ENCODE data around the gene NUAK2.
"Not testable (repeated sequence)": the region's sequence is repeated elsewhere in the genome, so short reads cannot be mapped to it uniquely, and the experiment has no call there.

The NUAK2 gene

DNA sequence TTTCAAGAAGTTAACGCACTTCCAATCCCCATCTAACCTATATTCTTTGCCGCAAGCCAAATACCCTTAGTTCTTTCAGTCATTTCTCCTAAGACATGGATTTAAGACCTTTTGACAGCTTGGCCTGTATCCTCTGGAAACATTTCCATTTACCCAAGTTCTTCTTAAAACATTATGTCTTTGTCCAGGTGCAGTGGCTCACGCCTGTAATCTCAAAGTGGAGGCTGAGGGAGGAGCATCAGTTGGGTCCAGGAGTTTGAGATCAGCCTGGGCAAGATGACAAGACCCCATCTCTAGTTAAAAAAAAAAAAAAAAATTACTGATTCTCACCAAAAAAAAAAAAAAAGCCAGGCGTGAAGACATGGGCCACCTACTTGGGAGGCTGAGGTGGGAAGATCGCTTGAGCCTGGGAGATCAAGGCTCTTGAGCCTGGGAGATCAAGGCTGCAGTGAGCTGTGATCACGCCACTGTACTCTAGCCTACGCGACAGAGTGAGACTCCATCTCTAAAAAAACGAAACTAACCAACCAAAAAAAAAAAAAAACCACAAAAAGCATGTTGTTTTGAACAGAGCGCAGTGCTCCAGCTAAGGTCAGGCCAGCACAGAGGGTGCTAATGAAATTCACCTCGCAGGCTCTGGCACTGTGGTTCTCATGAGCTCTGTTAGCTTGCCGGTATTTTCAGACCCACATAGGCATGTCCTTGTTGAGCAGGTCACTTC is 36.0 kb downstream of the NUAK2 start:
- H3K27me3 Mint-ChIP-seq (ENCODE audit: low read depth) = peaks cover 6% of the 10 kb centered on the region
- H3K4me3 Mint-ChIP-seq = peak overlapping the region; percentile 79
- H3K36me3 Mint-ChIP-seq (ENCODE audit: low read depth) = no peaks in the 10 kb centered on the region
- H3K4me1 Mint-ChIP-seq (ENCODE audit: low read depth) = peaks cover 58% of the 10 kb centered on the region
- H3K27ac Mint-ChIP-seq = peak overlapping the region; percentile 95
- no peaks in the 10 kb centered on the region for H3K9me3 Mint-ChIP-seq

DNA sequence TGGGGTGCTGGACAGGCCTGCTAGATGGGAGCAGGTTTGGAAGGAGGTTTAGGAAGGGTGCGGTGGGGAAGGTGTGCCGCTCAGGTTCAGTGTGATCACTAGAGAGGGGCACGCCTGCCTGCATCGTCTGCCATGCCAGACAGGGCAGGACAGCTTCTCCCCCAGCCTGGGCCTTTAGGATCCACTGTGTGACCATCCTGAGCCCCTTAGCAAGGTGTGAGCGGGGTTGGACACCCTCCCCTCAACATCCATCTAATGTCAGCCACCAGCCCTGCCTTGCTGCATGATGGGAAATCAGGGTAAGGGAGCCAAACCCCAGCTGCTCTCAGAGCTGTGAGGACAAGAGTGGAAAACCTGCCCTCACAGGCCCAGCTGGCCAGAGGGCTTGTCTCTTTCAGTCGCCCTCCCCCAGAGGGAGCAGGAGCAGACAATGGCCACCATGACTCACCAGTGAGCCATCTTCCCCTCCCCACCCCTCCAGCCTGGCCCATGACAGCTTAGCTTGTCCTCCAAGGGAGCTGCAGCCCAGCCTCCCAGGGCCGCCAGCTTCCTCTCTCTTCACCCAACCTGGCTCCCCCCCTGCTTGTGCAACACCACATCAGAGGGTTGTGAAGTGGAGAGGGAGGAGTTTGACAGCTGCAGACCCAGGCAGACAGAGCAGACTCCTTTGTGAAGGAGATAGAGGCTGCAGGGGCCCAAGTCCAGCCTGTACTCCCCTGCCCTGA is 37.0 kb downstream of the NUAK2 start:
- Mint-ChIP-seq H3K27ac (peak overlapping the region; percentile 95), H3K36me3 (ENCODE audit: low read depth) (peaks cover 3% of the 10 kb centered on the region), H3K4me1 (ENCODE audit: low read depth) (peaks cover 65% of the 10 kb centered on the region), H3K27me3 (ENCODE audit: low read depth) (peaks cover 6% of the 10 kb centered on the region), H3K9me3 (no peaks in the 10 kb centered on the region), H3K4me3 (peak overlapping the region; percentile 79)

DNA sequence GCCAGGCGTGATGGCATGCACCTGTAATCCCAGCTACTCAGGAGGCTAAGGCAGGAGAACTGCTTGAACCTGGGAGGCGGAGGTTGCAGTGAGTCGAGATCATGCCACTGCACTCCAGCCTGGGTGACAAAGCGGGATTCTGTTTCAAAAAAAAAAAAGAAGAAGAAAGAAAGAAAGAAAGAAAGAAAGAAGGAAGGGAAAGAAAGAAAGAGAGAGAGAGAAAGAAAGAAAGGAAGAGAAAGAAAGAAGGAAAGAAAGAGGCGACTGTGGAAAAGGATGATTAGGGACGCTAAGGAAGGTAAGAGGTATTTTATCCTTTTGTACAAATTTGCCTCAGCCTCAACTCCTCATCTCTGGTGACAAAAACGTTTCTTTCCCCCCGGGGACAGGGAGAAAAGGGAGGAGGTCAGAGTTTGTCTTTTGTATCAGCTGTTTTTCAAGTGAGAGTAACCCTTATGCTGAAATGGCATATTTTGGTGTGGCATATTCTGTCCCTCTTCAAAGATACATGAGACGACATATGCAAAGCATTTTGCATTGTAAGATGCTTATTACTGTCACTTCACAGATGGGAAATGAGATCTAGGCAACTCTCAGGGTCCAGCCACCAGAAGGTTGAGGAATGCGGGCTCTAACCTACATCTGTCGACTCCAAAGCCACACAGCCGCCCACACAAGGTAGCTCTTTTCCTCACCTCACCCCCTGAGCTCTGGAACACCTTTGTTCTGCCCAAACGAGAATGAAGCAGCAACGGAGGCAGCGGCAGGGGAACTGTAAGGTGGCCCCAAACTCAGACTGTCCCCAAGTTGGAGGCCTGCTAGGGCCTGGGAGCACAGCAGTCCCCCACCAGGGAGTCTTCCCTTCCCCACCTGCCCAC is 38.0 kb downstream of the NUAK2 start:
- peaks cover 8% of the 10 kb centered on the region for H3K27me3 Mint-ChIP-seq (ENCODE audit: low read depth)
- H3K4me1 Mint-ChIP-seq (ENCODE audit: low read depth) = peaks cover 70% of the 10 kb centered on the region
- H3K27ac Mint-ChIP-seq = peak overlapping the region; percentile 46
- H3K4me3 Mint-ChIP-seq = peak overlapping the region; percentile 9
- peaks cover 3% of the 10 kb centered on the region for H3K36me3 Mint-ChIP-seq (ENCODE audit: low read depth)
- H3K9me3 Mint-ChIP-seq = no peaks in the 10 kb centered on the region

DNA sequence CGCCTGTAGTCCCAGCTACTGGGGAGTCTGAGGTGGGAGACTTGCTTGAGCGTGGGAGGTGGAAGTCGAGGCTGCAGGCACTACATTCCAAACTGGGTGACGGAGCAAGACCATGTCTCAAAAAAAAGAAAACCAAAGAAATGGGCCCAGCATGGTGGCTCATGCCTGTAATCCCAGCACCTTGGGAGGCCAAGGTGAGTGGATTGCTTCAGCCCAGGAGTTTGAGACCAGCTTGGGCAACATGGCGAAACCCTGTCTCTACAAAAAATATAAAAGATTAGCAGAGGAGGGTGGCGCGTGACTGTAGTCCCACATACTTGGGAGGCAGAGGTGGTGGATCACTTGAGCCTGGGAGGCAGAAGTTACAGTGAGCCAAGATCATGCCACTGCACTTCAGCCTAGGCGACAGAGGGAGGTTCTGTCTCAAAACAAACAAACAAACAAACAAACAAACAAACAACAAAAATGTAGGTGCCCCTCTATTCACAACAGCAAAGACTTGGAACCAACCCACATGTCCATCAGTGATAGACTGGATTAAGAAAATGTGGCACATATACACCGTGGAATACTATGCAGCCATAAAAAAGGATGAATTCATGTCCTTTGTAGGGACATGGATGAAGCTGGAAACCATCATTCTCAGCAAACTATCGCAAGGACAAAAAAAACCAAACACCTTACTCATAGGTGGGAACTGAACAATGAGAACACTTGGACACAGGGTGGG is 40.7 kb downstream of the NUAK2 start:
- Mint-ChIP-seq H3K4me1 (ENCODE audit: low read depth) (peaks cover 53% of the 10 kb centered on the region), H3K27me3 (ENCODE audit: low read depth) (peaks cover 12% of the 10 kb centered on the region), H3K27ac (peak overlapping the region; percentile 77)
- not testable (repeated sequence) for H3K9me3 Mint-ChIP-seq; H3K4me3 Mint-ChIP-seq; H3K36me3 Mint-ChIP-seq (ENCODE audit: low read depth)

DNA sequence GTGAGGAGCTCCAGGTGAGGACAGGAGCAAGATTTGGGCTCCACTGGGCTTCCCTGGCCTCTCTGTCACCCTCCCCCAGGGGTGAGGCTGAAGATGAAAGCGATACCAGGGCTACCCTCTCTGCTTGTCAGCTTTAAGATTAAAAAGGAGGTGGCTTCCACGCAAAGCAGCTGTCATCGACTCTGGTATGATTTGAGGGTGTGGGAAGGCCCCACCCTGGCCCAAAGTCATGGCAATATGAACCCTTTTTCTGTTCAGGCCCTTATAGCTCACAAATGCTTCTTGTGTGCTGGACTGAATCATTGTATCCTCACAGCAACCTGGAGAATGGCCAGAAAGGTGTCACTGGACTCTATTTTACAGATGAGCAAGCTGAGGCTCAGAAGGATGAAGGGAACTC is 41.6 kb downstream of the NUAK2 start:
- peaks cover 12% of the 10 kb centered on the region for H3K27me3 Mint-ChIP-seq (ENCODE audit: low read depth)
- H3K4me3 Mint-ChIP-seq = peak overlapping the region; percentile 53
- peaks cover 50% of the 10 kb centered on the region for H3K4me1 Mint-ChIP-seq (ENCODE audit: low read depth)
- H3K27ac Mint-ChIP-seq = peak overlapping the region; percentile 77
- H3K9me3 Mint-ChIP-seq = no peaks in the 10 kb centered on the region
- H3K36me3 Mint-ChIP-seq (ENCODE audit: low read depth) = peaks cover 3% of the 10 kb centered on the region

DNA sequence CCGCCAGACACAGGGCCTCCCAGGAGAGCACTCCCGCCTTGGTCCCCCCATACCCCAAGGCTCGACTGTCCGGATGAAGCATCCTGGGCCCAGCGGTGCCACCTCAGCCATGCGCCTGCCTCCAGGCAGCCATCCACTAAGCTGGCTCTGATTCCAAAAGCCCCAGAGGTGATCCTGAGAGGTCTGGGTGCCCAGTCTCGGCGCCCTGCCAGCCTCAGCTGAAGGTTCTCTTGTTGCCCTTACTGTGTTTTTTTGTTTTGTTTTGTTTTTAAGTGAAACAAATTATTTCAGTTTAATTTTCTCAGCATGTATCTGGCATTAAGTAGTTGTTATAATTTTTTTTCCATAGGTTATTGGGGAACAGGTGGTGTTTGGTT is 44.9 kb downstream of the NUAK2 start:
- H3K9me3 Mint-ChIP-seq = no peaks in the 10 kb centered on the region

DNA sequence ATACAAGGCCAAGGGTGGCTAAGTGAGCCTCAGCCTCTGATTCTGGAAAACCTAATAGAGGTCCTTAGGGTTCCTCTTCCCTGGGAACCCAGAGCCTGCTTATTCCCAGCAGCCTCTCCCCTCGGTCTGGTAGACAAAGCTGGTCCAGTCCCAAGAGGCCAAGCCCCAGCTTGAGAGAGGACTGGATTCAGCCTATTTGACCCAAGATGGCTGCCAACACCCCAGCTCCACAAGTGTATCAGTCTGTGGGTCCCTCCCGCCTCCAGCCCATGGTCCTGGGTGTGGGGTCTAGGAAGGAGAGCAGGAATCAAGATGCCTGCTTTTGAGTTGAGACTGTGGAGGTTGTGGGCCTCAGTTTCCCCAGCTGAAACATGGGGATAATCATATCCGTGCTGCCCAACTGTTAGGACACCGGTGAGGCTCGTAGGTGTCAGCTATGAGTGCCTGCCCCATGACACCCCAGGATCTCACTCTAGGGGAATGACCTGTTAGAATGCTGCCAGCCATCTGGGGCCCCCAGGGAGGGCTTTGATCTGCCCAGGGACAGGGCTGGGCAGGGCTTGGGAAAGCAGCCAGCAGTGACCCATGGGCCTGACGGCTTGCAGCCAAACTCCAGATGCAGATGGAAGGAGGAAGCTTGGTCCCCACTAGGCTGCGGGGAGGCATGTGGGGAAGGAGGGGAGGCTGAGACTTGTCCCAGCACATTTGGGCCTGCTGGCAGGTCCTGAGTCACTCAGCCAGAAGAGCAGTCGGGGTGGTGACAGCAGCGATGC is 45.4 kb downstream of the NUAK2 start:
- Mint-ChIP-seq H3K4me1 (ENCODE audit: low read depth) (peaks cover 42% of the 10 kb centered on the region), H3K27ac (no peak overlapping the region), H3K9me3 (no peaks in the 10 kb centered on the region), H3K27me3 (ENCODE audit: low read depth) (peaks cover 6% of the 10 kb centered on the region), H3K36me3 (ENCODE audit: low read depth) (peaks cover 3% of the 10 kb centered on the region), H3K4me3 (no peak overlapping the region)

More for the DNA sequence above, 44.9 kb downstream of the NUAK2 start:
- no peak overlapping the region for H3K27ac Mint-ChIP-seq
- peaks cover 42% of the 10 kb centered on the region for H3K4me1 Mint-ChIP-seq (ENCODE audit: low read depth)
- peaks cover 6% of the 10 kb centered on the region for H3K27me3 Mint-ChIP-seq (ENCODE audit: low read depth)
- no peak overlapping the region for H3K4me3 Mint-ChIP-seq
- peaks cover 3% of the 10 kb centered on the region for H3K36me3 Mint-ChIP-seq (ENCODE audit: low read depth)

DNA sequence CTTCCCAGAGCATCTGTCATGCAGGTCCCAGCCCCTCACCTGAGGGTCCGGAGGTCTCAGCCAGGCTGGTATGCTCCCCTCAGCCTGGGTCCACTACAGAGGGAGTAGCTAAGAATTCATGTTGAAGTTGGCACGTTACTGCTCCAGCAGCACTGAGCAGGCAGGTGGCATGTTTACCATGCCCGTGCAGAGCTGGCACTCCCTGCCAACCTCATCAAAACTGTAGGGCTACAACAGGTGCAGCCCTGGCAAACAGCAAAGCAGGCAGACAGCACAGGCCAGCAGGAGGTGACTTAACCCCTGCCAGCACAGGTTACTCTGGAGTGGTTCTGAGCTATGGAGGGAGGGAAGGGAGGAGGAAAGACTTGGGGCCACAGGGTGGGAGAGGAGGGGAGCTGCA is 46.4 kb downstream of the NUAK2 start:
- Mint-ChIP-seq H3K27ac (no peak overlapping the region), H3K27me3 (ENCODE audit: low read depth) (peaks cover 6% of the 10 kb centered on the region), H3K4me1 (ENCODE audit: low read depth) (peaks cover 35% of the 10 kb centered on the region), H3K36me3 (ENCODE audit: low read depth) (no peaks in the 10 kb centered on the region), H3K9me3 (no peaks in the 10 kb centered on the region), H3K4me3 (no peak overlapping the region)

DNA sequence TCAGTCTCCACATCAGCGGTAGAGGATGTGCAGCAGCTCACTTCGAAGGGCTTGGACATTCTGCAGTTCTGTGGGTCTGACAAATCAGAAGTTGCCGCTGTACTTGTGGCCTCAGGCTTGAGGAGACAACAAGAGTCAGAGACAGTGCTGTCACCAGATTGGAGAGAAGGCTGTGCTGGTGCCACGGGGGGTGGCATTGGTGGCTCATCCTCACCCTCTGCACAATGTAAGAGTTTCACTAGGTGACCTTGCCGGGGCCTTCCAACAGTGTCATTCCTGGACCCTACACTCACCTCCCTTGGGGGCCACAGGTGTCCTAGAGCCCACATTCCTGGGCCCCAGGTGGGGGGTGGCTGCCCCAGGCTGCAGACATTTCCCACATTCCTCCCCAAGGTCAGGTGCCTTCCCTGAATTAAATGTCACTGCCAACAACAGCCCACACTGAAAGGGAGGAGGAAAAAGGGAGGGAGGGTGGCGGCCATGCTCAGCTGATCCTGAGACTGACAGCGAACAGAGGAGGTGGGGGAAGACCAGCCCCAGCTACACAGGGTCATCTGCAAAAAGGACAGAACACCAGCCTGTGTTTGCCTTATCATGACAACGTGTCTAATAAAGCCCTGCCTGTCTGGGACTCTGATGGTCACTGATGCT is 47.4 kb downstream of the NUAK2 start:
- no peaks in the 10 kb centered on the region for H3K36me3 Mint-ChIP-seq (ENCODE audit: low read depth)
- H3K27ac Mint-ChIP-seq = no peak overlapping the region
- no peak overlapping the region for H3K4me3 Mint-ChIP-seq
- peaks cover 6% of the 10 kb centered on the region for H3K27me3 Mint-ChIP-seq (ENCODE audit: low read depth)
- H3K4me1 Mint-ChIP-seq (ENCODE audit: low read depth) = peaks cover 27% of the 10 kb centered on the region
- no peaks in the 10 kb centered on the region for H3K9me3 Mint-ChIP-seq

DNA sequence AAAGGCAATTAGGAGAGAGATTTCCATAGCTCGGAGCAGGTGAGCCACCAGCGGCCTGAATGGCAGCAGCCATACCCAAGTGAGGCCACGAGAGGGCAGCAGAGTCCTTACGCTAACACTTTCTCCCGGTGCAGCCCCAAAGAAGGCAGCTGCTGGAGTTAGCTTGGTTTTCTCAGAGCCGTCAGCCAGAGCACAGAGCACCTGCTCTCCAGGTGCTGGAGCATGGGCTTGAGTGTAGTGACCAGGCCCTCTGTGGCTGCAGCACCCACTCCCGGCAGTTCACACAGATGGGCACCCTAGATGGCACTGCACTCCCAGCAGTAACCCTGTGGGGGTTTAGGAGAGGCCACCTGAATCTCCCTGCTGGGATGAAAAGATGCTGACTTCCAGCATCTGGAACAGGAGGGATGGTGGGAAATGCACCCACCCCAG is 48.0 kb downstream of the NUAK2 start:
- H3K36me3 Mint-ChIP-seq (ENCODE audit: low read depth) = no peaks in the 10 kb centered on the region
- no peak overlapping the region for H3K4me3 Mint-ChIP-seq
- no peaks in the 10 kb centered on the region for H3K9me3 Mint-ChIP-seq
- no peak overlapping the region for H3K27ac Mint-ChIP-seq
- H3K27me3 Mint-ChIP-seq (ENCODE audit: low read depth) = peaks cover 5% of the 10 kb centered on the region
- peaks cover 24% of the 10 kb centered on the region for H3K4me1 Mint-ChIP-seq (ENCODE audit: low read depth)

DNA sequence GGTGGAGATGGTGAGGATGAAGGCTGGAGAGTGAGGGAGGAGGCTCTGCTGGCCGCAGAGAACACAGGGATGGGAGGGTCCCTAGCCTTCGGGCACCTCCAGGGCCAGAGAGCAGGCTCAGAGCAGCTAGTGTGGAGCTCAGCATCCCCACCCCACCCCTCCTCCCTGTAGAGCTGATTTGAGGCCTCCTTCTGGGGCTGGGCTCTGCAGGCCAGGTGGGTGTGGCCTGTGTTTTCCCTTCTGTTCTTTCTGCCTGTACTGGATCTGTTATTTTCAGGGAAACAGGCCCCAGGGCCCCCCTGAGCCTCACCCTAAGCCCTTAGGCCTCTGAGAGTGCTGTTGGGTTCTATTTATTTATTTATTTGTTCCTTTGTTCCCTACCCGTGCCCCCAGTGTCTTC is 49.0 kb downstream of the NUAK2 start:
- Mint-ChIP-seq H3K27ac (no peak overlapping the region), H3K4me3 (no peak overlapping the region), H3K9me3 (no peaks in the 10 kb centered on the region), H3K4me1 (ENCODE audit: low read depth) (peaks cover 20% of the 10 kb centered on the region), H3K27me3 (ENCODE audit: low read depth) (no peaks in the 10 kb centered on the region), H3K36me3 (ENCODE audit: low read depth) (no peaks in the 10 kb centered on the region)

DNA sequence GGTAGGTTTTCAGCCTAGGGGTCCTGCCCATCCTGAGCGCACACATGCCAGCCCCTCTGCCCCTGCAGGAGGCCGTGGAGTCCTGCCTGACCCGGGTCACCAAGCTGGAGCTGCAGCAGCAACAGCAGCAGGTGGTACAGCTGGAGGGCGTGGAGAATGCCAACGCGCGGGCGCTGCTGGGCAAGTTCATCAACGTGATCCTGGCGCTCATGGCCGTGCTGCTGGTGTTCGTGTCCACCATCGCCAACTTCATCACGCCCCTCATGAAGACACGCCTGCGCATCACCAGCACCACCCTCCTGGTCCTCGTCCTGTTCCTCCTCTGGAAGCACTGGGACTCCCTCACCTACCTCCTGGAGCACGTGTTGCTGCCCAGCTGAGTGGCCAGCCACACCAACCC is 49.8 kb downstream of the NUAK2 start:
- H3K4me1 Mint-ChIP-seq (ENCODE audit: low read depth) = peaks cover 25% of the 10 kb centered on the region
- H3K27me3 Mint-ChIP-seq (ENCODE audit: low read depth) = no peaks in the 10 kb centered on the region
- H3K27ac Mint-ChIP-seq = no peak overlapping the region
- no peaks in the 10 kb centered on the region for H3K36me3 Mint-ChIP-seq (ENCODE audit: low read depth)
- no peaks in the 10 kb centered on the region for H3K9me3 Mint-ChIP-seq
- H3K4me3 Mint-ChIP-seq = no peak overlapping the region

DNA sequence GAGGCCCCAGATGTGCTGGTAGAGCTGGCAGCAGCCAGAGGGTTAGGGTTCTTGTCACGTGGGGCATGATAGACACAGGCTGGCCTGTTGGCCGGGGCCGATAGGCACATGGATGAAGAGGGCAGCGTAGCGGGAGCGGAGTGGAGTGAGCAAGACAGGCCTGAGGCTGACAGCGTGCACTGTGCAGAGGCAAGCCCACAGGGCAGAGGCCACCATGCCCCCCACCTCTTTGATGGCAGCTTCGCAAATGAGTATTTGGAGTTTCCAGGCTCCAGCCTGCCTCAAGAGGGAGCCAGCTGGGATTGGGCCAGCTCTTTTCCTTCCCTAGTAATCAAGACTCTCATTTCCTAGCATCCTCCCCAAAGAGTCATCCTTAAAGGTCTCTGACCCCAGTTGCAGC is 50.3 kb downstream of the NUAK2 start:
- no peak overlapping the region for H3K27ac Mint-ChIP-seq
- H3K27me3 Mint-ChIP-seq (ENCODE audit: low read depth) = no peaks in the 10 kb centered on the region
- H3K4me1 Mint-ChIP-seq (ENCODE audit: low read depth) = peaks cover 26% of the 10 kb centered on the region
- H3K36me3 Mint-ChIP-seq (ENCODE audit: low read depth) = no peaks in the 10 kb centered on the region
- H3K9me3 Mint-ChIP-seq = no peaks in the 10 kb centered on the region
- H3K4me3 Mint-ChIP-seq = no peak overlapping the region

Data from T-helper 1 cell treated with Interleukin-12 subunit alpha and Interleukin-12 subunit beta and Interleukin-4 antibody, amounts not matched to agents 30 μg/mL and 1 μg/mL, for 36 hours (primary cell).